Measurements from ENCODE around the gene NSF.

NSF gene

GRCh38 chr17:46774108-46774737 is 183.8 kb downstream of the NSF start:
- H3K36me3 ChIP-seq (ENCODE audit: control insufficient read depth in 4 of 4, insufficient read depth in 4 of 4, low read length in 3 of 4): no peaks in the 10 kb centered on the region
- H3K9me3 ChIP-seq (ENCODE audit: control extremely low read depth in 1 of 5, control insufficient read depth in 4 of 5, insufficient read depth in 2 of 5, low read depth in 1 of 5, low read length in 4 of 5): no peaks in the 10 kb centered on the region
- H3K4me3 ChIP-seq (ENCODE audit: control insufficient read depth in 1 of 7, extremely low read depth in 1 of 7, insufficient read depth in 4 of 7, low read depth in 2 of 7, low read length in 6 of 7): no peak overlapping the region
- peak in 1 of 3 donors; percentile 30 for DNase-seq
- ChIA-PET POLR2A (no interaction called here), CTCF (interaction anchor here (0.6 kb wide), 1 partner anchor 71 kb away, joined by 3 read pairs; no protein-coding TSS in a partner anchor)
- WGBS (ENCODE audit: insufficient coverage): 90% methylated on average over 3 of the region's 10 CpGs
- H3K27ac ChIP-seq (ENCODE audit: insufficient read depth in 1 of 2, low read depth in 1 of 2, low read length in 2 of 2, poor library complexity in 1 of 2, severe bottlenecking in 2 of 2): no peak overlapping the region
- peaks cover 0 to 51% (median 20%) of the 10 kb centered on the region in 5 experiments for H3K27me3 ChIP-seq (replicated peaks in 2 of 5; ENCODE audit: control insufficient read depth in 4 of 5, insufficient read depth in 5 of 5, low read length in 4 of 5)
- peaks cover 0 to 39% (median 32%) of the 10 kb centered on the region in 4 experiments for H3K4me1 ChIP-seq (ENCODE audit: control extremely low read depth in 1 of 4, control insufficient read depth in 4 of 4, insufficient read depth in 4 of 4, low read length in 3 of 4)

GRCh38 chr17:46776298-46777005 is 186.0 kb downstream of the NSF start:
- H3K36me3 ChIP-seq (ENCODE audit: control insufficient read depth in 4 of 4, insufficient read depth in 4 of 4, low read length in 3 of 4): no peaks in the 10 kb centered on the region
- H3K4me1 ChIP-seq (ENCODE audit: control extremely low read depth in 1 of 4, control insufficient read depth in 4 of 4, insufficient read depth in 4 of 4, low read length in 3 of 4): peaks cover 0 to 23% (median 17%) of the 10 kb centered on the region in 4 experiments
- no peaks in the 10 kb centered on the region for H3K9me3 ChIP-seq (ENCODE audit: control extremely low read depth in 1 of 5, control insufficient read depth in 4 of 5, insufficient read depth in 2 of 5, low read depth in 1 of 5, low read length in 4 of 5)
- POLR2A ChIA-PET: no interaction called here
- H3K4me3 ChIP-seq (ENCODE audit: control insufficient read depth in 1 of 7, extremely low read depth in 1 of 7, insufficient read depth in 4 of 7, low read depth in 2 of 7, low read length in 6 of 7): no peak overlapping the region
- WGBS (ENCODE audit: insufficient coverage): 93% methylated on average over 5 of the region's 12 CpGs
- no peak overlapping the region for H3K27ac ChIP-seq (ENCODE audit: insufficient read depth in 1 of 2, low read depth in 1 of 2, low read length in 2 of 2, poor library complexity in 1 of 2, severe bottlenecking in 2 of 2)
- peaks cover 0 to 30% (median 14%) of the 10 kb centered on the region in 5 experiments for H3K27me3 ChIP-seq (replicated peaks in 2 of 5; ENCODE audit: control insufficient read depth in 4 of 5, insufficient read depth in 5 of 5, low read length in 4 of 5)
- no peak for DNase-seq
- CTCF ChIA-PET: interaction anchor here (0.9 kb wide), 1 partner anchor 20 kb away, joined by 3 read pairs; no protein-coding TSS in a partner anchor

DNA sequence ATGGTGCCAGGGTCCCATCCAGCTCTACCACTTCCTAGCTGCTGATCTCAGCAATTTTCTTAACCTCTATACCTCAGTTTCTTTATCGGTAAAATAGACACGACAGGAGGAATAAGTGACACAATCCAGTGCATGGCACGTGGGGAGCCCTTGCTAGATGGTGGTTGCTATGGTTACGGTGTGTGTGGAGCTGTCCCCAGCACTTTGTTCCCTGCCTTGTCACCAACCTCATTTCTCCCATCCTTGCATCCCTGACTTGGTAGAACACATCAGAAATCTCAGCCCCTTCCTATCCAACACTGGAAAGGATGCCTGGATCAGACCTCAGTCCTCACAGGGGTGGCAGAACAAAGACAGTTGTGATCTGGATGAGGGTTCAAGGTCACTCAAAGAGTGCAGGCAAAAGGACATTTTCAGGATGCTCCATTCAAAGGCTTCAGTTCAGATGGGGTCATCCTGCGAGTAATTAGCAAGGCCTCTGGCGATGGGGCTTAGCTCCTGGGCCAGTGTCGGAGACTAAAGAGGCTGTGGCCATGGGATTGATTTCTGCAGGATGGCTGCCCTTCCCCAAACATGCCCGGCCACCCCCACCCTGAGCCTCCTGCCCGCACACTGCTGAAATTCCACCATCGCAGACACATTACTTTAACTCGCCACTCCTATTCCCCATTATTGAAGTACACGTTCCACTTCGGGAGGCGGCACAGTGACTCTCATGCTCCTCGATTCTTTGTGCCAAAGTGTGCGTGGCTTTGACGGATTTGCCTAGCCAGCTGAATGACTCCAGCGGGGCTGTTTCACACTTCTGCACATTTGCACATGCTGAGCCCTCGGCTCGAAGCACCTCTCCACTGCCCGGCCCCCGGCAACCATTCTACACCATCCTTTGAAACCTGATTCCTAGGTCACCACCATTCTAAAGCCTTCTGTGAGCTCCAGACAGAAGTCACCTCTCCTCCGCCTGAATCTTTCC is 187.8 kb downstream of the NSF start:
- 86% methylated on average over 18 of the region's 23 CpGs for WGBS (ENCODE audit: insufficient coverage)
- peak in 2 of 3 donors; percentile 47 to 62 for DNase-seq
- H3K27me3 ChIP-seq (replicated peaks in 2 of 5; ENCODE audit: control insufficient read depth in 4 of 5, insufficient read depth in 5 of 5, low read length in 4 of 5): peaks cover 0 to 16% (median 10%) of the 10 kb centered on the region in 5 experiments
- H3K4me1 ChIP-seq (ENCODE audit: control extremely low read depth in 1 of 4, control insufficient read depth in 4 of 4, insufficient read depth in 4 of 4, low read length in 3 of 4): peaks cover 0 to 9% (median 4%) of the 10 kb centered on the region in 4 experiments
- POLR2A ChIA-PET: no interaction called here
- no peaks in the 10 kb centered on the region for H3K36me3 ChIP-seq (ENCODE audit: control insufficient read depth in 4 of 4, insufficient read depth in 4 of 4, low read length in 3 of 4)
- no peak overlapping the region for H3K27ac ChIP-seq (ENCODE audit: insufficient read depth in 1 of 2, low read depth in 1 of 2, low read length in 2 of 2, poor library complexity in 1 of 2, severe bottlenecking in 2 of 2)
- no peak overlapping the region for H3K4me3 ChIP-seq (ENCODE audit: control insufficient read depth in 1 of 7, extremely low read depth in 1 of 7, insufficient read depth in 4 of 7, low read depth in 2 of 7, low read length in 6 of 7)
- no peaks in the 10 kb centered on the region for H3K9me3 ChIP-seq (ENCODE audit: control extremely low read depth in 1 of 5, control insufficient read depth in 4 of 5, insufficient read depth in 2 of 5, low read depth in 1 of 5, low read length in 4 of 5)
- CTCF ChIA-PET: no interaction called here

DNA sequence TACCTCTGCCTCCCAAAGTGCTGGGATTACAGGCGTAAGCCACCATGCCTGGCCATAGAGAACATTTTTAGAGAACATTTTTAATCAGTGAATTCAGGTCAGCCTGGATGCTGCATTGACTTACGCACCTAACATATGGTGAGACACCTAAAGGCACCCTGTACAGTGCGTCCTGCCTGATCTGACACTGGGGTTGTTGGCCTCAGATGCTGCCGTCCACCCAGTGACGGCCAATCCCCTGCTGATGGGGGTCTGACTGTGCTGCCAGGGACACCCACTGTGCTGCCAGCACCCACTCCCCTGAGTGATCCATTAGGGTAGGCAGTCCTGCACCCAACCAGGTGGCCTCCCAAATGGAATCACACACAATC is 189.5 kb downstream of the NSF start:
- Histone ChIP-seq H3K4me1 (ENCODE audit: control extremely low read depth in 1 of 4, control insufficient read depth in 4 of 4, insufficient read depth in 4 of 4, low read length in 3 of 4) (no peaks in the 10 kb centered on the region), H3K9me3 (ENCODE audit: control extremely low read depth in 1 of 5, control insufficient read depth in 4 of 5, insufficient read depth in 2 of 5, low read depth in 1 of 5, low read length in 4 of 5) (no peaks in the 10 kb centered on the region), H3K4me3 (ENCODE audit: control insufficient read depth in 1 of 7, extremely low read depth in 1 of 7, insufficient read depth in 4 of 7, low read depth in 2 of 7, low read length in 6 of 7) (no peak overlapping the region), H3K27me3 (replicated peaks in 2 of 5; ENCODE audit: control insufficient read depth in 4 of 5, insufficient read depth in 5 of 5, low read length in 4 of 5) (peaks cover 0 to 9% (median 0%) of the 10 kb centered on the region in 5 experiments), H3K27ac (ENCODE audit: insufficient read depth in 1 of 2, low read depth in 1 of 2, low read length in 2 of 2, poor library complexity in 1 of 2, severe bottlenecking in 2 of 2) (no peak overlapping the region), H3K36me3 (ENCODE audit: control insufficient read depth in 4 of 4, insufficient read depth in 4 of 4, low read length in 3 of 4) (no peaks in the 10 kb centered on the region)
- DNase-seq: no peak
- ChIA-PET POLR2A (no interaction called here), CTCF (no interaction called here)
- 96% methylated on average over 5 of the region's 5 CpGs for WGBS (ENCODE audit: insufficient coverage)

GRCh38 chr17:46782250-46782953 is 191.9 kb downstream of the NSF start:
- peaks cover 0 to 5% (median 0%) of the 10 kb centered on the region in 5 experiments for H3K27me3 ChIP-seq (replicated peaks in 2 of 5; ENCODE audit: control insufficient read depth in 4 of 5, insufficient read depth in 5 of 5, low read length in 4 of 5)
- CTCF ChIA-PET: interaction anchor here (0.8 to 2.5 kb wide), 3 partner anchors 17 to 56 kb away, joined by 3 to 8 read pairs (median 3); no protein-coding TSS in a partner anchor

GRCh38 chr17:46783031-46783593 is 192.6 kb downstream of the NSF start:
- DNase-seq: no peak
- Histone ChIP-seq H3K4me3 (ENCODE audit: control insufficient read depth in 1 of 7, extremely low read depth in 1 of 7, insufficient read depth in 4 of 7, low read depth in 2 of 7, low read length in 6 of 7) (no peak overlapping the region), H3K27me3 (replicated peaks in 2 of 5; ENCODE audit: control insufficient read depth in 4 of 5, insufficient read depth in 5 of 5, low read length in 4 of 5) (peaks cover 0 to 2% (median 0%) of the 10 kb centered on the region in 5 experiments), H3K36me3 (ENCODE audit: control insufficient read depth in 4 of 4, insufficient read depth in 4 of 4, low read length in 3 of 4) (no peaks in the 10 kb centered on the region), H3K27ac (ENCODE audit: insufficient read depth in 1 of 2, low read depth in 1 of 2, low read length in 2 of 2, poor library complexity in 1 of 2, severe bottlenecking in 2 of 2) (no peak overlapping the region), H3K4me1 (ENCODE audit: control extremely low read depth in 1 of 4, control insufficient read depth in 4 of 4, insufficient read depth in 4 of 4, low read length in 3 of 4) (no peaks in the 10 kb centered on the region), H3K9me3 (ENCODE audit: control extremely low read depth in 1 of 5, control insufficient read depth in 4 of 5, insufficient read depth in 2 of 5, low read depth in 1 of 5, low read length in 4 of 5) (no peaks in the 10 kb centered on the region)
- ChIA-PET POLR2A (no interaction called here), CTCF (interaction anchor here (1.3 to 2.5 kb wide), 2 partner anchors 18 to 52 kb away, joined by 3 to 8 read pairs; no protein-coding TSS in a partner anchor)
- 90% methylated on average over 7 of the region's 7 CpGs for WGBS (ENCODE audit: insufficient coverage)

More at GRCh38 chr17:46782250-46782953, 191.9 kb downstream of the NSF start:
- H3K36me3 ChIP-seq (ENCODE audit: control insufficient read depth in 4 of 4, insufficient read depth in 4 of 4, low read length in 3 of 4): no peaks in the 10 kb centered on the region
- peak in 2 of 3 donors; percentile 32 to 41 for DNase-seq
- H3K9me3 ChIP-seq (ENCODE audit: control extremely low read depth in 1 of 5, control insufficient read depth in 4 of 5, insufficient read depth in 2 of 5, low read depth in 1 of 5, low read length in 4 of 5): no peaks in the 10 kb centered on the region
- no peak overlapping the region for H3K27ac ChIP-seq (ENCODE audit: insufficient read depth in 1 of 2, low read depth in 1 of 2, low read length in 2 of 2, poor library complexity in 1 of 2, severe bottlenecking in 2 of 2)
- no peaks in the 10 kb centered on the region for H3K4me1 ChIP-seq (ENCODE audit: control extremely low read depth in 1 of 4, control insufficient read depth in 4 of 4, insufficient read depth in 4 of 4, low read length in 3 of 4)
- H3K4me3 ChIP-seq (ENCODE audit: control insufficient read depth in 1 of 7, extremely low read depth in 1 of 7, insufficient read depth in 4 of 7, low read depth in 2 of 7, low read length in 6 of 7): no peak overlapping the region
- 84% methylated on average over 8 of the region's 9 CpGs for WGBS (ENCODE audit: insufficient coverage)
- POLR2A ChIA-PET: no interaction called here

Data from common myeloid progenitor, CD34-positive (primary cell).